ENCODE data around the gene FBRS. TPM values are rescaled to one million over a fixed set of nuclear protein-coding genes. Genes with fewer than 3 reads are reported as not detected.

FBRS gene
- polyA plus RNA-seq, 2 of the 4 experiments (the other 2 are of a cell fraction): 5.9 to 33.3 TPM

GRCh38 chr16:30609002-30609925, 49.0 kb upstream of the FBRS start:
- TF ChIP-seq POLR2A (IDR thresholded peaks at IDR 0.05; ENCODE audit: low read length) (peak; percentile 14; the same call in 1 of the 2 replicates), CEBPB (IDR thresholded peaks at IDR 0.05) (no peak)
- POLR2A ChIA-PET: interaction anchor here (0.5 to 1.6 kb wide), 7 partner anchors 10 to 238 kb away, joined by 3 to 10 read pairs (median 5); partner anchors contain the start of genes SEPHS2, ZNF747 and ZNF764
- Histone ChIP-seq H3K9me3 (no peaks in the 10 kb centered on the region), H3K27ac (peak overlapping the region; percentile 92 to 96), H3K4me1 (peaks cover 9% of the 10 kb centered on the region; the same call in 1 of the 3 replicates), H3K4me3 (peak overlapping the region; percentile 92), H3K4me2 (peak overlapping the region; percentile 83)
- peak in 1 of 2 experiments; percentile 51 for DNase-seq (ENCODE audit: low read depth in 1 of 2, low spot score in 1 of 2)
- WGBS (ENCODE audit: missing lambda C conversion rate): 43% methylated on average over 22 of the region's 40 CpGs
- CTCF ChIA-PET: interaction anchor here (0.5 to 10.1 kb wide), 7 partner anchors 11 to 179 kb away, joined by 3 to 120 read pairs (median 8); partner anchors contain the start of genes DCTPP1 and ZNF764
- peak; percentile 73 for ATAC-seq
- no peak for FAIRE-seq

GRCh38 chr16:30609926-30610839, 48.0 kb upstream of the FBRS start, which contains the start of gene ZNF689:
Gene ZNF689 (minus strand): TSS chr16:30610389. CDS start chr16:30610041, 348 bp downstream.
- H3K9me3 ChIP-seq: no peaks in the 10 kb centered on the region
- peak; percentile 95 for ATAC-seq
- whole genome bisulfite sequencing (ENCODE audit: missing lambda C conversion rate): 2% methylated on average over 33 of the region's 63 CpGs
- H3K4me2 ChIP-seq: peak within 1 kb of the TSS; percentile 83
- CTCF ChIA-PET: interaction anchor here (0.8 to 10.1 kb wide), 4 partner anchors 10 to 180 kb away, joined by 3 to 120 read pairs (median 6); partner anchors contain the start of gene DCTPP1
- FAIRE-seq: no peak
- TF ChIP-seq ELK1 (IDR thresholded peaks at IDR 0.05; ENCODE audit: low read depth, low read length) (no peak), HMGXB4 (CRISPR knock-in tag; IDR thresholded peaks at IDR 0.05; ENCODE audit: borderline replicate concordance) (peak; percentile 38; the same call in 1 of the 2 replicates), E2F6 (IDR thresholded peaks at IDR 0.05; ENCODE audit: borderline replicate concordance, low read depth) (peak; percentile 18; the same call in 1 of the 2 replicates), MAX (IDR thresholded peaks at IDR 0.05) (peak; percentile 57), CHD2 (IDR thresholded peaks at IDR 0.05; ENCODE audit: low read length, partially characterized antibody) (peak; percentile 66), KDM5A (IDR thresholded peaks at IDR 0.05) (peak; percentile 37; the same call in 1 of the 2 replicates), SMC3 (IDR thresholded peaks at IDR 0.05) (no peak), JUN (IDR thresholded peaks at IDR 0.05) (peak; percentile 68 to 93), EHMT2 (IDR thresholded peaks at IDR 0.05; ENCODE audit: low read depth) (no peak), PBX3 (IDR thresholded peaks at IDR 0.05) (peak; percentile 62; the same call in 1 of the 2 replicates), PHF8 (IDR thresholded peaks at IDR 0.05; ENCODE audit: borderline replicate concordance, low read depth) (peak; percentile 94; the same call in 1 of the 2 replicates), NR3C1 (IDR thresholded peaks at IDR 0.05) (no peak), POLR2A (IDR thresholded peaks at IDR 0.05; ENCODE audit: low read length) (0 out of 2 replicates have a peak, but pooled peaks have one; percentile 23)
- POLR2A ChIA-PET: interaction anchor here (0.7 to 1.6 kb wide), 12 partner anchors 8 to 192 kb away, joined by 3 to 10 read pairs (median 4); partner anchors contain the start of genes DCTPP1, FBRS, SEPHS2 and ZNF688
- peak within 1 kb of the TSS; percentile 92 for H3K4me3 ChIP-seq
- DNase-seq (ENCODE audit: low read depth in 1 of 2, low spot score in 1 of 2): peak; percentile 98
- peak within 1 kb of the TSS; percentile 92 to 96 for H3K27ac ChIP-seq
- peaks cover 10% of the 10 kb centered on the region; the same call in 1 of the 3 replicates for H3K4me1 ChIP-seq

Data from A549 (cell line).